Lung (tissue), 12 donors: ENCODE data around the gene TXNRD1. TPM values are rescaled to one million over a fixed set of nuclear protein-coding genes. Genes with fewer than 3 reads are reported as not detected.

Source experiments
- ATAC-seq: fragments of 200-7000 bp; cut with Tn5 transposase; one replicate; pipeline ENCODE4 v1.9.1; 2020; ENCODE audit warnings: moderate number of reproducible peaks; ENCODE audit not compliant: insufficient read depth, low FRiP score
- DNase-seq, 3 donors: peaks; one replicate each; pipeline ENCODE4 v3.0.0-alpha.2; 2013 to 2017
- H3K27ac ChIP-seq, 2 donors: one replicate each; pipeline ENCODE4 v1.5.1; 2013; ENCODE audit warnings: mild to moderate bottlenecking in 2 of 2, moderate library complexity in 2 of 2, control low read depth in 1 of 2, inconsistent platforms in 1 of 2, low read depth in 1 of 2, low read length in 1 of 2
- H3K27me3 ChIP-seq, 3 donors: one replicate each; pipeline ENCODE4 v1.5.1; 2013; ENCODE audit warnings: low read length in 2 of 3; ENCODE audit not compliant: control insufficient read depth in 3 of 3, insufficient read depth in 3 of 3
- H3K36me3 ChIP-seq, 4 donors: one replicate each; pipeline ENCODE4 v1.5.1; 2013; ENCODE audit warnings: low read length in 4 of 4, mild to moderate bottlenecking in 1 of 4, moderate library complexity in 1 of 4; ENCODE audit not compliant: control insufficient read depth in 4 of 4, insufficient read depth in 4 of 4
- H3K4me1 ChIP-seq, 5 donors: one replicate each; pipeline ENCODE4 v1.5.1; 2013; ENCODE audit warnings: low read length in 5 of 5, mild to moderate bottlenecking in 2 of 5, moderate library complexity in 1 of 5; ENCODE audit not compliant: control insufficient read depth in 5 of 5, insufficient read depth in 5 of 5
- H3K4me3 ChIP-seq: one replicate; pipeline ENCODE4 v1.5.1; 2013; ENCODE audit warnings: mild to moderate bottlenecking, control low read depth, moderate library complexity
- H3K9ac ChIP-seq, 2 donors: one replicate each; pipeline ENCODE4 v1.5.1; 2013; ENCODE audit warnings: low read length in 2 of 2, control low read depth in 1 of 2; ENCODE audit not compliant: insufficient read depth in 1 of 2
- H3K9me3 ChIP-seq, 4 donors: one replicate each; pipeline ENCODE4 v1.5.1; 2013; ENCODE audit warnings: low read length in 3 of 4, mild to moderate bottlenecking in 1 of 4, moderate library complexity in 1 of 4; ENCODE audit not compliant: control insufficient read depth in 4 of 4, insufficient read depth in 3 of 4
- CTCF ChIP-seq: IDR thresholded peaks from 2 replicates; pipeline ENCODE4 v1.5.1; 2012; ENCODE audit warnings: mild to moderate bottlenecking; ENCODE audit errors: control extremely low read depth, extremely low read depth
- WGBS, 2 donors: extraction: QIAGEN DNeasy Blood & Tissue Kit; methylation state at CpG; one replicate each; pipeline ENCODE4 v1.1.7; 2013; 5-methylcytosine and 5-hydroxymethylcytosine counted together
- polyA plus RNA-seq, 2 donors: library from polyadenylated mRNA; stranded (reverse); fragments of 200-250 nt; gene quantifications; one replicate each; pipeline ENCODE4 v1.2.1, GENCODE V29; 2013
- total RNA-seq, 2 donors: library from RNA; depleted of rRNA in 1 of 2; stranded (reverse); fragments of >200 nt in 1 of 2; gene quantifications; one replicate each; pipeline ENCODE4 v1.2.1, GENCODE V29; 2014 to 2021
- donor health status: control.
- donor health status: control.
- donor health status: Bipolar disorder and iron deficiency.
- donor health status: healthy.
- donor health status: DM: yes; HTN: yes; CAD: no.

TXNRD1 gene
- total and polyA plus RNA-seq, 4 donors: 74.2 to 166 (median 125) TPM

- no peak overlapping the region for H3K27ac ChIP-seq
- H3K9ac ChIP-seq: no peak overlapping the region
- TF ChIP-seq CTCF: no peak
- H3K4me3 ChIP-seq: no peak overlapping the region
- peaks cover 0 to 3% (median 0%) of the 10 kb centered on the region in 5 donors for H3K4me1 ChIP-seq
- H3K9me3 ChIP-seq: no peaks in the 10 kb centered on the region
- H3K36me3 ChIP-seq: peaks cover 12 to 34% (median 28%) of the 10 kb centered on the region in 4 donors
- ATAC-seq: no peak
- no peaks in the 10 kb centered on the region for H3K27me3 ChIP-seq
- 96 to 97% methylated on average over 11 of the region's 11 CpGs for WGBS, 2 donors
- no peak for DNase-seq
These were observed 132.9 kb downstream of the TXNRD1 start for GRCh38 chr12:104348283-104348993.

GRCh38 chr12:104348994-104349494 lies 133.5 kb downstream of the TXNRD1 start:
- no peak overlapping the region for H3K4me3 ChIP-seq
- H3K27me3 ChIP-seq: no peaks in the 10 kb centered on the region
- TF ChIP-seq CTCF: no peak
- H3K9ac ChIP-seq: no peak overlapping the region
- 95 to 99% methylated on average over 2 of the region's 2 CpGs for WGBS, 2 donors
- H3K36me3 ChIP-seq: peaks cover 12 to 32% (median 27%) of the 10 kb centered on the region in 4 donors
- no peaks in the 10 kb centered on the region for H3K9me3 ChIP-seq
- ATAC-seq (no peak), DNase-seq (no peak)
- H3K4me1 ChIP-seq: peaks cover 0 to 3% (median 0%) of the 10 kb centered on the region in 5 donors
- no peak overlapping the region for H3K27ac ChIP-seq

- 89 to 92% methylated on average over 8 of the region's 8 CpGs for WGBS, 2 donors
- Histone ChIP-seq H3K36me3 (peaks cover 12 to 29% (median 26%) of the 10 kb centered on the region in 4 donors), H3K27me3 (no peaks in the 10 kb centered on the region), H3K27ac (no peak overlapping the region), H3K9me3 (no peaks in the 10 kb centered on the region), H3K4me1 (no peaks in the 10 kb centered on the region), H3K9ac (no peak overlapping the region), H3K4me3 (no peak overlapping the region)
- TF ChIP-seq CTCF: no peak
- ATAC-seq (no peak), DNase-seq (no peak)
These were observed 134.9 kb downstream of the TXNRD1 start for GRCh38 chr12:104350211-104351056.
